Measurements from ENCODE around the gene ROMO1.

DNA sequence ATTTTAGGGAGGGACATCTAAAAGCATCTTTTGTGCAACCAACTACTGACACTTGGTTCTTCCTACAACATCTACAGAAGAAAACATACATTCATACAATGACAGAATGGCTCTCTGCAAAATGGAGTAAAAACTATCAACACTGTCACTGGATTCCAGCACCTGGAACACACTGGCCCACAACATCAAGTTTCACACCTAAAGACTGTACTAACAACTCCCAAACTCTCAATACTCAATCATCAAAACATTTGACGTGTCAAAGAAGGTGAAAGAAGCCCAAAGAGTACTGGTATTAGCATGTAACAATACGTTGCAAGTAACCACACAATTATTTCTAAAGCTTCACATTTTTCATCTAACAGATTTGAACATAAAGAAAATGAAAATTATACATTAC, 36.7 kb upstream of the ROMO1 start:
- TF ChIP-seq POLR2A (IDR thresholded peaks at IDR 0.05): no peak
- TF ChIP-seq, protein P1, sequence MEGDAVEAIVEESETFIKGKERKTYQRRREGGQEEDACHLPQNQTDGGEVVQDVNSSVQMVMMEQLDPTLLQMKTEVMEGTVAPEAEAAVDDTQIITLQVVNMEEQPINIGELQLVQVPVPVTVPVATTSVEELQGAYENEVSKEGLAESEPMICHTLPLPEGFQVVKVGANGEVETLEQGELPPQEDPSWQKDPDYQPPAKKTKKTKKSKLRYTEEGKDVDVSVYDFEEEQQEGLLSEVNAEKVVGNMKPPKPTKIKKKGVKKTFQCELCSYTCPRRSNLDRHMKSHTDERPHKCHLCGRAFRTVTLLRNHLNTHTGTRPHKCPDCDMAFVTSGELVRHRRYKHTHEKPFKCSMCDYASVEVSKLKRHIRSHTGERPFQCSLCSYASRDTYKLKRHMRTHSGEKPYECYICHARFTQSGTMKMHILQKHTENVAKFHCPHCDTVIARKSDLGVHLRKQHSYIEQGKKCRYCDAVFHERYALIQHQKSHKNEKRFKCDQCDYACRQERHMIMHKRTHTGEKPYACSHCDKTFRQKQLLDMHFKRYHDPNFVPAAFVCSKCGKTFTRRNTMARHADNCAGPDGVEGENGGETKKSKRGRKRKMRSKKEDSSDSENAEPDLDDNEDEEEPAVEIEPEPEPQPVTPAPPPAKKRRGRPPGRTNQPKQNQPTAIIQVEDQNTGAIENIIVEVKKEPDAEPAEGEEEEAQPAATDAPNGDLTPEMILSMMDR (IDR thresholded peaks at IDR 0.05): no peak

Measured in prostate gland (tissue), 2 donors.